Measurements from ENCODE around the gene FAM114A1.

- no peak for TF ChIP-seq CHD1 (IDR thresholded peaks at IDR 0.05; ENCODE audit: low read depth, low read length)
- TF ChIP-seq JUND (IDR thresholded peaks at IDR 0.05; ENCODE audit: low read length): no peak
- TF ChIP-seq TAF1 (IDR thresholded peaks at IDR 0.05; ENCODE audit: low read depth, low read length): no peak
- no peak for TF ChIP-seq EP300 (IDR thresholded peaks at IDR 0.05; ENCODE audit: borderline replicate concordance in 1 of 2, low read depth in 2 of 2, low read length in 2 of 2)
- no peak for TF ChIP-seq RAD21 (IDR thresholded peaks at IDR 0.05 in 1 of 2, conservative IDR thresholded peaks at IDR 0.05 in 1 of 2; ENCODE audit: low read depth in 2 of 2, low read length in 2 of 2)
- TF ChIP-seq ZNF274 (IDR thresholded peaks at IDR 0.05; ENCODE audit: borderline replicate concordance, extremely low read depth, low read length): no peak
These were observed 71.6 kb downstream of the FAM114A1 start for GRCh38 chr4:38939165-38939564.

Measured in H1 (cell line).